ENCODE results near the gene FBXO8.

The FBXO8 gene

GRCh38 chr4:174201871-174202270, 81.6 kb downstream of the FBXO8 start:
- DNase-seq = no peak
- Histone ChIP-seq H3K36me3 (replicated peaks) (no peaks in the 10 kb centered on the region), H3K27me3 (replicated peaks) (peaks cover 7% of the 10 kb centered on the region), H3K27ac (no peak overlapping the region), H3K4me3 (ENCODE audit: low read depth, low read length) (no peak overlapping the region)
- in situ Hi-C loops (cut with HindIII; ENCODE audit: low pct_ligation_motif_present, low sequenced_read_pairs) = no loop called here
- TF ChIP-seq, protein P1, sequence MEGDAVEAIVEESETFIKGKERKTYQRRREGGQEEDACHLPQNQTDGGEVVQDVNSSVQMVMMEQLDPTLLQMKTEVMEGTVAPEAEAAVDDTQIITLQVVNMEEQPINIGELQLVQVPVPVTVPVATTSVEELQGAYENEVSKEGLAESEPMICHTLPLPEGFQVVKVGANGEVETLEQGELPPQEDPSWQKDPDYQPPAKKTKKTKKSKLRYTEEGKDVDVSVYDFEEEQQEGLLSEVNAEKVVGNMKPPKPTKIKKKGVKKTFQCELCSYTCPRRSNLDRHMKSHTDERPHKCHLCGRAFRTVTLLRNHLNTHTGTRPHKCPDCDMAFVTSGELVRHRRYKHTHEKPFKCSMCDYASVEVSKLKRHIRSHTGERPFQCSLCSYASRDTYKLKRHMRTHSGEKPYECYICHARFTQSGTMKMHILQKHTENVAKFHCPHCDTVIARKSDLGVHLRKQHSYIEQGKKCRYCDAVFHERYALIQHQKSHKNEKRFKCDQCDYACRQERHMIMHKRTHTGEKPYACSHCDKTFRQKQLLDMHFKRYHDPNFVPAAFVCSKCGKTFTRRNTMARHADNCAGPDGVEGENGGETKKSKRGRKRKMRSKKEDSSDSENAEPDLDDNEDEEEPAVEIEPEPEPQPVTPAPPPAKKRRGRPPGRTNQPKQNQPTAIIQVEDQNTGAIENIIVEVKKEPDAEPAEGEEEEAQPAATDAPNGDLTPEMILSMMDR (IDR thresholded peaks at IDR 0.05; ENCODE audit: low read depth, low read length, missing control alignments) = no peak

GRCh38 chr4:174199735-174200134, 83.7 kb downstream of the FBXO8 start:
- in situ Hi-C loops (cut with HindIII; ENCODE audit: low pct_ligation_motif_present, low sequenced_read_pairs) = no loop called here
- no peaks in the 10 kb centered on the region for H3K36me3 ChIP-seq (replicated peaks)

GRCh38 chr4:174198828-174199227, 84.6 kb downstream of the FBXO8 start:
- in situ Hi-C loops (cut with HindIII; ENCODE audit: low pct_ligation_motif_present, low sequenced_read_pairs) = no loop called here
- TF ChIP-seq, protein P1 (IDR thresholded peaks at IDR 0.05; ENCODE audit: low read depth, low read length, missing control alignments) = no peak
- DNase-seq = peak; percentile 92
- Histone ChIP-seq H3K4me3 (ENCODE audit: low read depth, low read length) (no peak overlapping the region), H3K27ac (no peak overlapping the region), H3K27me3 (replicated peaks) (peaks cover 4% of the 10 kb centered on the region), H3K36me3 (replicated peaks) (no peaks in the 10 kb centered on the region)

More at GRCh38 chr4:174199735-174200134, 83.7 kb downstream of the FBXO8 start:
- no peak overlapping the region for H3K4me3 ChIP-seq (ENCODE audit: low read depth, low read length)
- no peak overlapping the region for H3K27ac ChIP-seq
- TF ChIP-seq, protein P1 (IDR thresholded peaks at IDR 0.05; ENCODE audit: low read depth, low read length, missing control alignments) = no peak
- peaks cover 4% of the 10 kb centered on the region for H3K27me3 ChIP-seq (replicated peaks)
- no peak for DNase-seq

- Histone ChIP-seq H3K27me3 (replicated peaks) (peaks cover 4% of the 10 kb centered on the region), H3K4me3 (ENCODE audit: low read depth, low read length) (no peak overlapping the region), H3K27ac (no peak overlapping the region), H3K36me3 (replicated peaks) (no peaks in the 10 kb centered on the region)
- DNase-seq = no peak
- in situ Hi-C loops (cut with HindIII; ENCODE audit: low pct_ligation_motif_present, low sequenced_read_pairs) = no loop called here
- TF ChIP-seq, protein P1 (IDR thresholded peaks at IDR 0.05; ENCODE audit: low read depth, low read length, missing control alignments) = no peak
Observed at GRCh38 chr4:174198396-174198795, 85.1 kb downstream of the FBXO8 start.

- DNase-seq = no peak
- Histone ChIP-seq H3K27me3 (replicated peaks) (no peaks in the 10 kb centered on the region), H3K36me3 (replicated peaks) (no peaks in the 10 kb centered on the region), H3K27ac (no peak overlapping the region), H3K4me3 (ENCODE audit: low read depth, low read length) (no peak overlapping the region)
- TF ChIP-seq, protein P1 (IDR thresholded peaks at IDR 0.05; ENCODE audit: low read depth, low read length, missing control alignments) = no peak
- in situ Hi-C loops (cut with HindIII; ENCODE audit: low pct_ligation_motif_present, low sequenced_read_pairs) = no loop called here
Observed at GRCh38 chr4:174193438-174194374, 89.8 kb downstream of the FBXO8 start.

Measured in brain microvascular endothelial cell (primary cell).